Measurements from ENCODE around the gene ATRNL1. TPM values are rescaled to one million over a fixed set of nuclear protein-coding genes. Genes with fewer than 3 reads are reported as not detected.

The ATRNL1 gene
- total and polyA plus RNA-seq, 2 of the 8 experiments (the other 6 are each of a cell fraction or from before 2014, with no cell fraction given), result 5.1 to 17.6 TPM

GRCh38 chr10:115981081-115981480, 887.9 kb downstream of the ATRNL1 start:
- no peak overlapping the region for H3K56ac ChIP-seq (replicated peaks; ENCODE audit: insufficient read length, low read depth, low read length)
- no peak overlapping the region for H2BK15ac ChIP-seq (ENCODE audit: low read length)
- no peak overlapping the region for H4K8ac ChIP-seq (ENCODE audit: extremely low read depth, insufficient read depth, low read length)
- H2AK5ac ChIP-seq (ENCODE audit: low read depth, low read length), result no peak overlapping the region
- no peak overlapping the region for H2AFZ ChIP-seq (ENCODE audit: low read length)
- WGBS, 2 experiments (ENCODE audit: extremely low coverage in 1 of 2, insufficient coverage in 1 of 2, insufficient read length in 1 of 2, insufficient replicate concordance in 2 of 2, low coverage in 1 of 2, low lambda C conversion rate in 2 of 2, missing lambda C conversion rate in 1 of 2), result 91% methylated on average over 8 of the region's 8 CpGs; no CpG with 5 or more reads in 1 of the 2 experiments
- H2BK12ac ChIP-seq (ENCODE audit: low read depth, low read length), result no peak overlapping the region
- no peak overlapping the region for H2BK20ac ChIP-seq (ENCODE audit: low read length)
- no peaks in the 10 kb centered on the region for H3K27me3 ChIP-seq (replicated peaks in 1 of 4; ENCODE audit: control insufficient read depth in 3 of 4, extremely low read depth in 1 of 4, insufficient read depth in 3 of 4, low read length in 3 of 4)
- peaks cover 0 to 7% (median 4%) of the 10 kb centered on the region in 4 experiments; a peak in 5 of 7 replicates for H3K4me1 ChIP-seq (replicated peaks in 1 of 4; ENCODE audit: control insufficient read depth in 3 of 4, insufficient read depth in 4 of 4, low read length in 3 of 4)
- ChIA-PET CTCF (ENCODE audit: partially characterized antibody) (interaction anchor here (0.6 to 1.5 kb wide), 3 partner anchors 31 to 397 kb away, joined by 3 read pairs; no protein-coding TSS in a partner anchor), POLR2A (ENCODE audit: partially characterized antibody) (no interaction called here)
- no peaks in the 10 kb centered on the region for H3K79me2 ChIP-seq (ENCODE audit: control insufficient read depth in 1 of 2, insufficient read depth in 2 of 2, low read length in 2 of 2)
- no peak for FAIRE-seq
- H3K9me3 ChIP-seq (ENCODE audit: insufficient read depth in 2 of 2, low read depth in 1 of 2, low read length in 1 of 2), result peaks cover 0 to 4% of the 10 kb centered on the region in 2 experiments; a peak in 3 of 4 replicates
- no peak overlapping the region for H4K5ac ChIP-seq (ENCODE audit: insufficient read length, low read depth, low read length)
- no peak overlapping the region for H2BK5ac ChIP-seq (ENCODE audit: low read depth, low read length)
- H3K14ac ChIP-seq (ENCODE audit: insufficient read length), result no peak overlapping the region
- H3K4me3 ChIP-seq (ENCODE audit: extremely low read depth in 1 of 4, insufficient read depth in 2 of 4, low read depth in 3 of 4, low read length in 4 of 4), result no peak overlapping the region
- H3K79me1 ChIP-seq (ENCODE audit: low read depth, low read length), result no peaks in the 10 kb centered on the region
- no peak overlapping the region for H2BK120ac ChIP-seq (replicated peaks; ENCODE audit: low read depth, low read length)
- no peak overlapping the region for H3K27ac ChIP-seq (ENCODE audit: low read depth, low read length)
- H3K23ac ChIP-seq (ENCODE audit: insufficient read length), result no peak overlapping the region
- H3K18ac ChIP-seq (ENCODE audit: extremely low read depth, low read length), result no peak overlapping the region
- H4K91ac ChIP-seq (replicated peaks; ENCODE audit: insufficient read length, low read length), result no peak overlapping the region
- no peak overlapping the region for H3K4me2 ChIP-seq (ENCODE audit: insufficient read depth in 1 of 2, low read depth in 2 of 2, low read length in 2 of 2)
- TF ChIP-seq JUN (IDR thresholded peaks at IDR 0.05; ENCODE audit: low read depth, low read length) (no peak), E2F6 (IDR thresholded peaks at IDR 0.05) (no peak), TEAD4 (IDR thresholded peaks at IDR 0.05; ENCODE audit: low read depth, low read length) (no peak), TBP (IDR thresholded peaks at IDR 0.05; ENCODE audit: low read depth, low read length) (no peak), CHD2 (IDR thresholded peaks at IDR 0.05; ENCODE audit: low read length) (no peak), JUND (IDR thresholded peaks at IDR 0.05; ENCODE audit: low read length) (no peak), CHD1 (IDR thresholded peaks at IDR 0.05; ENCODE audit: low read depth, low read length) (no peak)
- H3K4ac ChIP-seq (replicated peaks; ENCODE audit: insufficient read length, low read depth, low read length), result no peak overlapping the region
- no peaks in the 10 kb centered on the region for H3K36me3 ChIP-seq (ENCODE audit: control insufficient read depth in 2 of 4, insufficient read depth in 4 of 4, low read length in 3 of 4)
- DNase-seq (ENCODE audit: low read depth in 1 of 2, low spot score in 2 of 2), result no peak
- H4K20me1 ChIP-seq (replicated peaks in 1 of 2; ENCODE audit: control insufficient read depth in 1 of 2, insufficient read depth in 2 of 2, low read length in 2 of 2), result no peaks in the 10 kb centered on the region
- H3K9ac ChIP-seq (replicated peaks in 1 of 4; ENCODE audit: extremely low read depth in 1 of 4, low read depth in 3 of 4, low read length in 3 of 4), result no peak overlapping the region
- H3K23me2 ChIP-seq (ENCODE audit: low read depth, low read length), result no peaks in the 10 kb centered on the region

All from H1 (cell line).